Measurements from ENCODE around the gene ASGR1.

DNA sequence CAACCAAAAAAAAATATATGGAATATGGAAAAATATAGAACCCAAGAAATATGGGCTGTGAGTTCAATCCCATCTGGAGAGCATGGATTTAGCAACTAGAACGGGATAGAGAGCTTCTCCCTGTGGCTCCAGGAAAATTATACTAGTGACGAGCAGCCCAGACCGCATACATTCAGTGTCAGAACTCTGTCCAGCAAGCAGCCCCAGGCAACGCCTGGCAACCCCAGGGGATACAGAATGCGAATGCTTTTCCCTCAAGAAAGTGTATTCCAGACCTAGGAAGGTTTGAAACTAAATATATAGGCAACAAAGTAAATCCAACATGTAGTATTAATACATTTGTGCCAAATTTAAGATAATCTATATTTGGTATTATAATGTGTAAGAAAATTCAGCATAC lies 51.0 kb downstream of the ASGR1 start:
- no peak for TF ChIP-seq CTCF (IDR thresholded peaks at IDR 0.05; ENCODE audit: low read depth, low read length, missing input control)
- TF ChIP-seq YY1 (IDR thresholded peaks at IDR 0.05): no peak
- no peak for TF ChIP-seq GABPA (IDR thresholded peaks at IDR 0.05 in 1 of 2, conservative IDR thresholded peaks at IDR 0.05 in 1 of 2)
- TF ChIP-seq, protein P1, sequence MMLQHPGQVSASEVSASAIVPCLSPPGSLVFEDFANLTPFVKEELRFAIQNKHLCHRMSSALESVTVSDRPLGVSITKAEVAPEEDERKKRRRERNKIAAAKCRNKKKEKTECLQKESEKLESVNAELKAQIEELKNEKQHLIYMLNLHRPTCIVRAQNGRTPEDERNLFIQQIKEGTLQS (IDR thresholded peaks at IDR 0.05): no peak
- TF ChIP-seq RXRA (IDR thresholded peaks at IDR 0.05): no peak
